Right lobe of liver (tissue), 4 donors: ENCODE data around the gene TJP3.

Source experiments
- CTCF ChIP-seq, 4 donors: fragments of 200-600 bp in 3 of 4; fragments of 450-650 bp in 1 of 4; IDR thresholded peaks; one replicate each; pipeline versions ENCODE4 v1.5.1 to v1.8.0; 2016 to 2022; ENCODE audit warnings: antibody characterized with exemption in 4 of 4, mild to moderate bottlenecking in 2 of 4
- POLR2A ChIP-seq: fragments of 450-650 bp; IDR thresholded peaks from one replicate; pipeline ENCODE4 v1.6.1; 2017; ENCODE audit warnings: antibody characterized with exemption, mild to moderate bottlenecking
- donor health status: DM: no; HTN: no; CAD: no.
- donor health status: DM: no; HTN: no; CAD: no.
- donor health status: DM: no; HTN: yes; CAD: no.

GRCh38 chr19:3785938-3786824, 78.0 kb downstream of the TJP3 start, which contains the start of gene MATK:
- TF ChIP-seq CTCF (IDR thresholded peaks at IDR 0.05) (no peak), POLR2A (no peak)
